Effector CD8-positive, alpha-beta T cell (primary cell): ENCODE results near the gene CDKN1A.

Experiments
- DNase-seq: peaks from one replicate; lab custom pipeline; 2025; lab: John Stamatoyannopoulos, UW

Gene CDKN1A

GRCh38 chr6:36677059-36677749, 1.3 kb upstream of the CDKN1A start:
- DNase-seq: no peak

DNA sequence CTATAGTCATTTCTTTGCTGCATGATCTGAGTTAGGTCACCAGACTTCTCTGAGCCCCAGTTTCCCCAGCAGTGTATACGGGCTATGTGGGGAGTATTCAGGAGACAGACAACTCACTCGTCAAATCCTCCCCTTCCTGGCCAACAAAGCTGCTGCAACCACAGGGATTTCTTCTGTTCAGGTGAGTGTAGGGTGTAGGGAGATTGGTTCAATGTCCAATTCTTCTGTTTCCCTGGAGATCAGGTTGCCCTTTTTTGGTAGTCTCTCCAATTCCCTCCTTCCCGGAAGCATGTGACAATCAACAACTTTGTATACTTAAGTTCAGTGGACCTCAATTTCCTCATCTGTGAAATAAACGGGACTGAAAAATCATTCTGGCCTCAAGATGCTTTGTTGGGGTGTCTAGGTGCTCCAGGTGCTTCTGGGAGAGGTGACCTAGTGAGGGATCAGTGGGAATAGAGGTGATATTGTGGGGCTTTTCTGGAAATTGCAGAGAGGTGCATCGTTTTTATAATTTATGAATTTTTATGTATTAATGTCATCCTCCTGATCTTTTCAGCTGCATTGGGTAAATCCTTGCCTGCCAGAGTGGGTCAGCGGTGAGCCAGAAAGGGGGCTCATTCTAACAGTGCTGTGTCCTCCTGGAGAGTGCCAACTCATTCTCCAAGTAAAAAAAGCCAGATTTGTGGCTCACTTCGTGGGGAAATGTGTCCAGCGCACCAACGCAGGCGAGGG, 594 bp upstream of the CDKN1A start:
- no peak for DNase-seq

- peak; percentile 21 for DNase-seq
Measured at GRCh38 chr6:36679043-36679833, 724 bp downstream of the CDKN1A start.

- peak; percentile 11 for DNase-seq
Measured at GRCh38 chr6:36682328-36683144, 4.0 kb downstream of the CDKN1A start.

GRCh38 chr6:36683145-36683655, 4.7 kb downstream of the CDKN1A start:
- DNase-seq: no peak

GRCh38 chr6:36683656-36684446, 5.3 kb downstream of the CDKN1A start:
- no peak for DNase-seq

- DNase-seq: no peak
Measured at GRCh38 chr6:36684447-36684812, 5.9 kb downstream of the CDKN1A start.

GRCh38 chr6:36685166-36685924, 6.8 kb downstream of the CDKN1A start:
- no peak for DNase-seq

- DNase-seq: no peak
Measured at GRCh38 chr6:36685926-36686667, 7.6 kb downstream of the CDKN1A start.

GRCh38 chr6:36686668-36687513, 8.4 kb downstream of the CDKN1A start:
- no peak for DNase-seq

- no peak for DNase-seq
Measured at GRCh38 chr6:36688063-36688738, 9.7 kb downstream of the CDKN1A start.

GRCh38 chr6:36688739-36689075, 10.2 kb downstream of the CDKN1A start:
- no peak for DNase-seq

DNA sequence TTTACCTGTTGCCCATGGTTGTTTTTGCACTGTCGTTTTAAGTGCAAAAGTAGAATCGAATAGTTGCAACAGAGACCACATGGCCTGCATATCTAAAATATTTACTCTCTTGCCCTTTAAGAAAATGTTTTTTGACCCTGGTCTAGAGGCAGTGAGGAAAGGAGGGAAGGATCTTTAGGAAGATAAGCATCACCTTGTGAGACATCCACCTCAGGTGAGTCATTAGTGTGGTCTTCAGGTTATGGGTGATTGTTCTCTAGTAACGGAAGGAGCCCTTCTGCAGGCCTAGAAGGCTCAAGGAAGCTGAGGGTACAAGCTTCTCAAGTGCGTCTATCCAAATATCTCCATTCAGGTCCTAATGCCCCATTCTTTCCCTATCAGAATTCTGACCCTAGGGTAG, 12.5 kb downstream of the CDKN1A start:
- DNase-seq: no peak

GRCh38 chr6:36691612-36692011, 13.1 kb downstream of the CDKN1A start:
- no peak for DNase-seq

DNA sequence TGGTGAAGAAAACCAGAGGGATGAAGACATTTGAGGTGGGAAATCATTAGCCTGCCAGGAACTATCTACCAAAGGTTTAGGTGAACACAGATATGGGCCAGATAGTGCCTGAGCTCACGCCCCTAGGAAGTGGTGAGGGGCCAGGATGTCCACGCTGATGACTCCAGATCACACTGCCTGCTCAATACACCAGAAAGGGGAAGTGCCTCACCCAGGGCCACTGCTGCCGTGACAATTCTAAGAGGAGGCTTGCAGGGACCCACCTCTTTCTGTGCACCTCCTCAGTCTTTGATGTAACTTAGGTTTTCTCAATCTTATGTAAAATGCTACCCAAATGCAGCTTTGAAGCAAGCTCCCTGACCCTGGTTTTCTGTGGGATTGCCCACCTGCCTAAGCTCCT, 13.7 kb downstream of the CDKN1A start:
- no peak for DNase-seq

- DNase-seq: no peak
Measured at GRCh38 chr6:36692861-36693702, 14.6 kb downstream of the CDKN1A start.

DNA sequence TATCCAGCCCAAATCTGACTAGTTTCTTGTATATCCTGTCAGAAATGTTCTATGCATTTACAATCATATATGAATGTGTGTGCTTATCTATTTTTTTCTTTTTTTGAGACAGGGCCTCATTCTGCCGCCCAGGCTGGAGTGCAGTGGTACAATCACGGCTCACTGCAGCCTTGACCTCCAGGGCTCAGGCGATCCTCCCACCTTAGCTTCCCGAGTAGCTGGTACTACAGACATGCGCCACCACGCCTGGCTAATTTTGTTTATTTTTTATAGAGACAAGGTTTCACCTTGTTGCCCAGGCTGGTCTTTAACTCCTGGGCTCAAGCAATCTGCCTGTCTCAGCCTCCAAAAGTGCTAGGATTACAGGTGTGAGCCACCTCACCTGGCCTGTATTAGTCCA, 16.1 kb downstream of the CDKN1A start:
- no peak for DNase-seq
